ENCODE results near the gene IKZF1.

The IKZF1 gene

GRCh38 chr7:50355817-50356178 is 51.3 kb downstream of the IKZF1 start:
- DNase-seq (ENCODE audit: low spot score): no peak

GRCh38 chr7:50356212-50356944 is 51.9 kb downstream of the IKZF1 start:
- no peak for DNase-seq (ENCODE audit: low spot score)

GRCh38 chr7:50356945-50357268 is 52.4 kb downstream of the IKZF1 start:
- DNase-seq (ENCODE audit: low spot score): no peak

- no peak for DNase-seq (ENCODE audit: low spot score)
Measured at GRCh38 chr7:50357426-50357825, 52.9 kb downstream of the IKZF1 start.

- no peak for DNase-seq (ENCODE audit: low spot score)
Measured at GRCh38 chr7:50358041-50358705, 53.7 kb downstream of the IKZF1 start.

- no peak for DNase-seq (ENCODE audit: low spot score)
Measured at GRCh38 chr7:50358779-50359178, 54.3 kb downstream of the IKZF1 start.

GRCh38 chr7:50359258-50359994 is 54.9 kb downstream of the IKZF1 start:
- no peak for DNase-seq (ENCODE audit: low spot score)

GRCh38 chr7:50359995-50360925 is 55.7 kb downstream of the IKZF1 start:
- no peak for DNase-seq (ENCODE audit: low spot score)

- DNase-seq (ENCODE audit: low spot score): no peak
Measured at GRCh38 chr7:50362142-50362541, 57.6 kb downstream of the IKZF1 start.

- DNase-seq (ENCODE audit: low spot score): no peak
Measured at GRCh38 chr7:50362712-50363282, 58.3 kb downstream of the IKZF1 start.

- no peak for DNase-seq (ENCODE audit: low spot score)
Measured at GRCh38 chr7:50363327-50364060, 59.0 kb downstream of the IKZF1 start.

- no peak for DNase-seq (ENCODE audit: low spot score)
Measured at GRCh38 chr7:50364645-50365044, 60.1 kb downstream of the IKZF1 start.

- DNase-seq (ENCODE audit: low spot score): no peak
Measured at GRCh38 chr7:50366311-50366710, 61.8 kb downstream of the IKZF1 start.

GRCh38 chr7:50367100-50367499 is 62.6 kb downstream of the IKZF1 start:
- no peak for DNase-seq (ENCODE audit: low spot score)

GRCh38 chr7:50367570-50367969 is 63.1 kb downstream of the IKZF1 start:
- no peak for DNase-seq (ENCODE audit: low spot score)

- DNase-seq (ENCODE audit: low spot score): no peak
Measured at GRCh38 chr7:50368366-50368765, 63.9 kb downstream of the IKZF1 start.

- peak; percentile 9 for DNase-seq (ENCODE audit: low spot score)
Measured at GRCh38 chr7:50369143-50370026, 64.9 kb downstream of the IKZF1 start.

GRCh38 chr7:50370884-50371283 is 66.4 kb downstream of the IKZF1 start:
- no peak for DNase-seq (ENCODE audit: low spot score)

- no peak for DNase-seq (ENCODE audit: low spot score)
Measured at GRCh38 chr7:50371551-50372021, 67.1 kb downstream of the IKZF1 start.

GRCh38 chr7:50372923-50373322 is 68.4 kb downstream of the IKZF1 start:
- DNase-seq (ENCODE audit: low spot score): no peak

Data from kidney capillary endothelial cell (primary cell).